Stimulated activated CD8-positive, alpha-beta memory T cell treated with anti-CD3 and anti-CD28 coated beads, Interleukin-15, amount 100 ng/mL, for 4 hours (primary cell): ENCODE data around the gene TRIM60.
"Not testable (repeated sequence)": the region's sequence is repeated elsewhere in the genome, so short reads cannot be mapped to it uniquely, and the experiment has no call there.

ENCODE experiments used
- DNase-seq, 2 donors: peaks; one replicate each; pipeline ENCODE4 v3.0.0-alpha.2; 2020; ENCODE audit warnings: low read depth in 2 of 2

TRIM60 gene

DNA sequence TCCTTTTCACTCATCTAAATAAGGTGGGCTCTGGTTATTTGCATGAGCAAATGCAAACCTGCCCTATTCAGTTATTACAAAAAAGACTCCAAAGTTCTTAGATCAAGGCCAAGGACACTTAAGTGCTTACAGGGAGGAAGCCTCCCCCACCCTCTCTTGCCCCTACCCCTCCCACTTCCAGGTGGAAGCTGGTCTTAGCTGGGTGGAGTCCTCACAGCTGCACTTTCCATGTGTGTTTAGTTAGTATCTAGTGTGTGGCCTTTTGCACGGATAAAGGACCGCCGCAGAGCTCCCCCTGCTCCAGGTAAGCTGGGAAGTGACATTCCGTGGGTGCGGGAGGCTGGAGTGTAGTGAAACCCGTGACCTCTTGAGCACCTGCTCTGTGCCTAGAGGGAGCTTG is 21.8 kb downstream of the TRIM60 start, which contains the start of gene TRIM75:
Gene TRIM75, plus strand, starts transcription at position 222 of the 400 bp plus-strand sequence. CDS start 5,282 bp downstream, outside the sequence.
- DNase-seq = no peak

DNA sequence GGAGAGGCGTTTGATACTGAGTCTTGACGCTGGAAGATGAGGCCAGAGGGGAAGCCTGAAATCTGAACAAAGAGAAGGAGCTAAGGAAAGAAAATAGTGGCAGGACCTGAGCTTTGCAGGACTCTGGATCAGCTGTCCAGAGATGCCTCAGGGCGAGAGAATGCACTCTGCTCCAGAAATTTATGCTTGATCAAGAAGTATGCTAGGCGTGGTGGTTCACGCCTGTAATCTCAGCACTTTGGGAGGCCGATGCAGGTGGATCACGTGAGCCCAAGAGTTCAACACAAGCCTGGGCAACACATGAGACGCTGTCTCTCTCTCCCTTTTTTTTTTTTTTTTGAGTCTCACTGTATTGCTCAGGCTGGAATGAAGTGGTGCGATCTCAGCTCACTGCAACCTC is 23.8 kb downstream of the TRIM60 start:
- no peak for DNase-seq

DNA sequence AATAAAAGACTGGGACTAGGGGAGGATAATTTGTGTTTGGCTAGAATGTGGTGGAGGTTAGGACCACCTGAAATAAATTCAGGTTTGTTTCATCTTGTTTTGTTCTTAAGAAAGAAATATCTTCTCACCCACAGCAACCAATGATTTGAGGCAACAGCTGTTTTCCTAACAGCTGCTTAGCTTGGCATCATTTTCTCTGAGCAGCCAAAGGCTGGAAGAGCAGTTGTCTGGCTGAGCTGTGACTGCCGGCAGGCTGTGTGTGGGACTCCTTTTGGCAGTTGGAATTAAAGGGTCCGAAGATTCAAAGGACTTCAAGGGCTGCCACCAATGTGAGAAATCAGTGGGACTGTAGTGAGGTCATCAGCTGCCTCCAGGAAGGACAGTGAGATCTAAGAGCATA is 26.9 kb downstream of the TRIM60 start:
- DNase-seq = no peak

DNA sequence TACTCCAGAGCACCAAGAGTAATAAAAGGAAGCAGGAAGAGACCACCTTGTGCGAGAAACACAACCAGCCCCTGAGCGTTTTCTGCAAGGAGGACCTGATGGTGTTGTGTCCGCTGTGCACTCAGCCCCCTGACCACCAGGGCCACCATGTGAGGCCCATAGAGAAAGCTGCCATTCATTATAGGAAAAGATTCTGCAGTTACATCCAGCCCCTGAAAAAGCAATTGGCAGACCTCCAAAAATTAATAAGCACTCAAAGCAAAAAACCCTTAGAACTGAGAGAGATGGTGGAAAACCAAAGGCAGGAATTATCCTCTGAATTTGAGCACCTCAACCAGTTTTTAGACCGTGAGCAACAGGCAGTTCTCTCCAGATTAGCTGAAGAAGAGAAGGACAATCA is 27.6 kb downstream of the TRIM60 start:
- DNase-seq = no peak

DNA sequence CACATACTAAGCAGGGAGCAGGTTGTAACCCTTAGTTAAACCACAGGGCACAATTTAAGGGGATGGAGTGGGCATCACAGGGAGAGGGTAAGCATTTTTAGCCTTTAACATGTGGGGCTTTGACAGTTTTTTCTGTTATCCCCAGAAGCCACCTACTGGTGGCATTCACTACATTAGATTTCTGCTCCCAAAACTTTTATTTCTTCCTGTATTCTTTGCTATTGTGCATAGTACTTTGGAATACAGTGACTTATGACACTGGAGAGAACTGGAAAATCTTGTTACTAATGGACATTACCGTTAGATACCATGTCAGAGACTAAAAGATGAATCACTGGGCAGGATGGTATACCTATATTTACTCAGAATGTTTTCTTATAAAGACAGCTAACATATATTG is 29.1 kb downstream of the TRIM60 start:
- no peak for DNase-seq

DNA sequence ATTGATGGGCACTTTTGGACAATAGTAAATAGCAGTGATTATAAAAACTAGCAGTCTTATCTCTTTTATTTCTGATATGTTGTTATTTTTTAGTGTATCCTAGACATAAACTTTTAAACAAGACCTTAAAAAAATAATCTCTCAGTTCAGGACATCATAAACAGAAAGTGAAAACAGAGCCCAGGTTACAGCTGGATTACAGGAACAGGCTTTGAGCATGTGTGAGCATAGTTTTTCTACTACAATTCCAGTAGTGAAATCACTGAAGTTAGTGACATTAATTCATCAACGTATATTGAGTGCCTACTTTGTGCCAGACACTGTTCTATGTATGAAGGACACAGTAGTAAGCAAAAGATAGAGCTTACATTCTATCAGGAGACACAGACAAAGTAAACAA is 38.8 kb downstream of the TRIM60 start:
- DNase-seq = no peak

DNA sequence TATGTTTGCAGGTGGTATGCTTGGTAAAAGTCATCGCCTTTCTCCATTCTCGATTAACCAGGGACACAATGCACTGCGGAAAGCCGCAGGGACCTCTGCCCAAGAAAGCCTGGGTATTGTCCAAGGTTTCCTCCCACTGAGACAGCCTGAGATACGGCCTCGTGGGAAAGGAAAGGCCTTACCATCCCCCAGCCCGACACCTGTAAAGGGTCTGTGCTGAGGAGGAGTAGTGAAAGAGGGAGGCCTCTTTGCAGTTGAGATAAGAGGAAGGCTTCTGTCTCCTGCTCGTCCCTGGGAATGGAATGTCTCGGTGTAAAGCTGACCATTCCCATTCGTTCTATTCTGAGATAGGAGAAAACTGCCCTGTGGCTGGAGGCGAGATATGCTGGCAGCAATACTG is 41.5 kb downstream of the TRIM60 start:
- not testable (repeated sequence) for DNase-seq

DNA sequence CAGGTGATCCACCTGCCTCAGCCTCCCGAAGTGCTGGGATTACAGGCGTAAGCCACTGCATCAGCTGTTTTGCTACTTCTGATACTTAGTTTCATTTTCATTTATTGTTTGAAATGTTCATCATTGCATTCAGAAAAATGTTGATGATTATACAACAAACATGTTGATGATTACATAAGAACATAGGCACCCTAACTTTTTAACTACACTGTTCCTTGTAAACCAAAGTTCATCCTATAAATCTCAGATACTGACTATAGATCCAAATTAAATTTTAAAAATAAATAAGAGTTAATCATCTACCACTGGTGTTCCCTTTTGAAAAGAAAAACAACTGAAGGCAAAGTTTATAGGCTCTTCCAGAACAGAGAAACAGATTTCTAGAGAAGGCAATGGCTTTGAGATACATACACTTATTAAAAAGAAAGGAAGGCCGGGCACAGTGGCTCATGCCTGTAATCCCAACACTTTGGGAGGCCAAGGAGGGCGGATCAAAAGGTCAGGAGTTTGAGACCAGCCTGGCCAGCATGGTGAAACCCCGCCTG is 45.3 kb downstream of the TRIM60 start:
- DNase-seq = no peak

DNA sequence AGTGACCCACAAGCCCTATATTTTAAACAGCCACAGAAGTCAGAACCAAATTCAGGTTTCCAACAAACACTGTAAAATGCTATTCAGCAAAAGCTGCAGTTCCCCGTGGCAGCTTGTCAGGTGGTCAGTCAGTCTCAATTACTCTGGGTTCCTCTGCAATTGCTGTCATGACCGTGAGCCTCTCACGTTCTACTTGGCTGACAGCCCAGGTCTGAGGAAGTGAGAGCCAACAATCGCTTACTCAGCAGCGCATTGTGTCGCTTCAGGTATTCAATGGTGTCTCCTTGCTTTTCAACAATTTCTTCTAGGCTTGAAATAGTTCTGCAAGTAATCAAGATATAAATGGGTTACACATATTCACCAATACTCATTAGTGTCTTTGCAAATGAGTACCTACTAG is 47.7 kb downstream of the TRIM60 start:
- DNase-seq = no peak

DNA sequence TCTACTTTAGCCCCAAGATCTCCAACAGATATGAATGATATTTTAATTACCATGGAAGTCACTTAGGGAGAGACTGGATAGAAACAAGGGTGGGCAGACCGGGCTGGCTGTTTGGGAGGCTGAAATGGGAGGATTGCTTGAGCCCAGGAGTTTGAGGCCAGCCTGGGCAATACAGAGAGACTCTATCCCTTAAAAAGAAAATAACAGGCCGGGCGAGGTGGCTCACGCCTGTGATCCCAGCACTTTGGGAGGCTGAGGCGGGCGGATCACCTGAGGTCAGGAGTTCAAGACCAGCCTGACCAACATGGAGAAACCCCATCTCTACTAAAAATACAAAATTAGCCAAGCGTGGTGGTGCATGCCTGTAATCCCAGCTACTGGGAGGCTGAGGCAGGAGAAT is 53.0 kb downstream of the TRIM60 start:
- DNase-seq = not testable (repeated sequence)

DNA sequence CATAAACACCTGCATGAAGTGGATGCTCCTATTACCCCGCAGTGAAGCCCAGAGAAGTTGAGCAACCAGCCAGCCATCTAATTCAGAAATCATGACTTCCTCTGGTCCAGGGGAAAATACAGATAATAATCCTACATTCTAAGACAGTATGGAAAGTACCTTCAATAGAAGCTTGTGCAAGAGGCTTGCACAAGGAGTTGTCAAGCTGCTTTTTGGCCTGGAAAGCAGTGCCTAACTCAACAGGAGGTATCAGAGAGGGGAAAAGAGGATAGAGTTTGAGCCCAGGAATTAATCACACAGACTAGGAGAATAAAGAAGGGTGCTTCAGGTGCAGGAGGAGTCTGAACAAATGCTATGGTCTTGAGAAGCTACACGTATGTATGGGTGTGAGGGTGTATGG is 54.1 kb downstream of the TRIM60 start:
- no peak for DNase-seq

DNA sequence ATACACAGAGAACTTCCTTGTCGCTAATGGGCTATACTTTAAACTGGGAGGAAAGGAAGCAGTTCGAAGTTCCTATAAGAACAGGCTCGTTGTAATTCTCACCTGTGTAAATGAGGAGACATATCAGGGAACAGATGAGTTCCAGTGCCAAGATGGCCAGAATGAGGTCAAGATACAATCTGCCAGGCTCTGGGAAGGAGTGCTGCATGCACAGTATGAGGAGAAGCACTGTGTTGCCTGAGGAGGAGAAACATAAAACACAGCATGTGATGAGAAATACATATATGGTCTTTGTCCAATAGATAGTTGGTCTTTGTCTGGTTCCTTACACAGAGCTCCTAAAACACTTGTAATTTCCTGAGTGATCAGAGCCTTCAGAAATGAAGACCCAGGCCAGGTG is 56.6 kb downstream of the TRIM60 start:
- DNase-seq = no peak
